Central memory CD8-positive, alpha-beta T cell (primary cell): ENCODE measurements around the gene PCDHA12.
"Not testable (repeated sequence)": the region's sequence is repeated elsewhere in the genome, so short reads cannot be mapped to it uniquely, and the experiment has no call there.

Source experiments
- ATAC-seq: fragments of 150-1000 bp; cut with Tn5 transposase; replicated peaks from 2 replicates; pipeline ENCODE4 v1.10.0; 2022; ENCODE audit warnings: mild to moderate bottlenecking, moderate FRiP score, moderate number of reproducible peaks; ENCODE audit not compliant: poor library complexity, severe bottlenecking; ENCODE audit errors: extremely low read depth
- DNase-seq, 2 donors: peaks; one replicate each; pipeline ENCODE4 v3.0.0; 2021; ENCODE audit warnings: low spot score in 2 of 2
- H3K27ac Mint-ChIP-seq: one replicate; pipeline ENCODE4 v1.8.0; 2022; ENCODE audit warnings: low read depth, mild to moderate bottlenecking, moderate library complexity, mixed read lengths
- H3K27me3 Mint-ChIP-seq: one replicate; pipeline ENCODE4 v1.8.0; 2022; ENCODE audit warnings: mixed read lengths
- H3K36me3 Mint-ChIP-seq: one replicate; pipeline ENCODE4 v1.8.0; 2022; ENCODE audit warnings: mild to moderate bottlenecking, moderate library complexity, mixed read lengths; ENCODE audit not compliant: insufficient read depth
- H3K4me1 Mint-ChIP-seq: one replicate; pipeline ENCODE4 v1.8.0; 2022; ENCODE audit warnings: mixed read lengths
- H3K4me3 Mint-ChIP-seq: one replicate; pipeline ENCODE4 v1.8.0; 2022; ENCODE audit warnings: mild to moderate bottlenecking, moderate library complexity, mixed read lengths
- H3K9me3 Mint-ChIP-seq: one replicate; pipeline ENCODE4 v1.8.0; 2022; ENCODE audit warnings: mixed read lengths

PCDHA12 gene

GRCh38 chr5:140870221-140871201 lies 4.6 kb upstream of the PCDHA12 start:
- H3K36me3 Mint-ChIP-seq = no peaks in the 10 kb centered on the region
- no peak overlapping the region for H3K27ac Mint-ChIP-seq
- no peaks in the 10 kb centered on the region for H3K9me3 Mint-ChIP-seq
- H3K27me3 Mint-ChIP-seq = peaks cover 8% of the 10 kb centered on the region
- DNase-seq = no peak
- no peak for ATAC-seq
- no peak overlapping the region for H3K4me3 Mint-ChIP-seq
- no peaks in the 10 kb centered on the region for H3K4me1 Mint-ChIP-seq

GRCh38 chr5:140876541-140877261 lies 1.6 kb downstream of the PCDHA12 start:
- H3K27me3 Mint-ChIP-seq = peaks cover 31% of the 10 kb centered on the region
- H3K27ac Mint-ChIP-seq, ATAC-seq, H3K4me1 Mint-ChIP-seq, DNase-seq, H3K36me3 Mint-ChIP-seq, H3K4me3 Mint-ChIP-seq, H3K9me3 Mint-ChIP-seq: not testable (repeated sequence)

GRCh38 chr5:140877262-140877581 lies 2.1 kb downstream of the PCDHA12 start:
- no peak for DNase-seq
- ATAC-seq = no peak
- Mint-ChIP-seq H3K4me3 (no peak overlapping the region), H3K4me1 (no peaks in the 10 kb centered on the region), H3K9me3 (peaks cover 6% of the 10 kb centered on the region), H3K27me3 (peaks cover 34% of the 10 kb centered on the region), H3K27ac (no peak overlapping the region), H3K36me3 (no peaks in the 10 kb centered on the region)

GRCh38 chr5:140881889-140882590 lies 6.9 kb downstream of the PCDHA12 start, which contains the start of gene PCDHA13:
Gene PCDHA13 (plus strand): TSS chr5:140882124. CDS start chr5:140882269, 145 bp downstream.
- Mint-ChIP-seq H3K4me1 (no peaks in the 10 kb centered on the region), H3K4me3 (no peak within 1 kb of the TSS), H3K9me3 (peaks cover 6% of the 10 kb centered on the region), H3K27ac (no peak within 1 kb of the TSS), H3K27me3 (peaks cover 27% of the 10 kb centered on the region), H3K36me3 (no peaks in the 10 kb centered on the region)
- no peak for ATAC-seq
- DNase-seq = no peak

- H3K9me3 Mint-ChIP-seq = peaks cover 10% of the 10 kb centered on the region
- no peak overlapping the region for H3K4me3 Mint-ChIP-seq
- no peaks in the 10 kb centered on the region for H3K36me3 Mint-ChIP-seq
- DNase-seq = no peak
- peaks cover 32% of the 10 kb centered on the region for H3K27me3 Mint-ChIP-seq
- H3K27ac Mint-ChIP-seq = no peak overlapping the region
- H3K4me1 Mint-ChIP-seq = no peaks in the 10 kb centered on the region
- ATAC-seq = no peak
Measured at GRCh38 chr5:140882591-140882899, 7.4 kb downstream of the PCDHA12 start.

GRCh38 chr5:140883373-140883772 lies 8.3 kb downstream of the PCDHA12 start:
- ATAC-seq (no peak), DNase-seq (no peak)
- Mint-ChIP-seq H3K4me1 (no peaks in the 10 kb centered on the region), H3K27ac (no peak overlapping the region), H3K27me3 (peaks cover 40% of the 10 kb centered on the region), H3K36me3 (no peaks in the 10 kb centered on the region), H3K4me3 (no peak overlapping the region), H3K9me3 (peaks cover 13% of the 10 kb centered on the region)

- no peak overlapping the region for H3K27ac Mint-ChIP-seq
Measured at GRCh38 chr5:140883927-140884697, 9.0 kb downstream of the PCDHA12 start.

GRCh38 chr5:140916325-140916724 lies 41.2 kb downstream of the PCDHA12 start:
- H3K4me3 Mint-ChIP-seq = no peak overlapping the region
- no peak overlapping the region for H3K27ac Mint-ChIP-seq
- no peaks in the 10 kb centered on the region for H3K4me1 Mint-ChIP-seq
- peaks cover 9% of the 10 kb centered on the region for H3K9me3 Mint-ChIP-seq
- no peak for ATAC-seq
- H3K36me3 Mint-ChIP-seq = no peaks in the 10 kb centered on the region
- no peaks in the 10 kb centered on the region for H3K27me3 Mint-ChIP-seq
- DNase-seq = no peak

More at GRCh38 chr5:140883927-140884697, 9.0 kb downstream of the PCDHA12 start:
- Mint-ChIP-seq H3K4me1 (no peaks in the 10 kb centered on the region), H3K27me3 (peaks cover 40% of the 10 kb centered on the region), H3K4me3 (no peak overlapping the region), H3K36me3 (no peaks in the 10 kb centered on the region), H3K9me3 (peaks cover 8% of the 10 kb centered on the region)
- ATAC-seq = no peak
- no peak for DNase-seq

GRCh38 chr5:140923601-140924000 lies 48.5 kb downstream of the PCDHA12 start:
- no peak for ATAC-seq
- no peak overlapping the region for H3K27ac Mint-ChIP-seq
- peaks cover 2% of the 10 kb centered on the region for H3K36me3 Mint-ChIP-seq
- H3K27me3 Mint-ChIP-seq = peaks cover 38% of the 10 kb centered on the region
- H3K4me1 Mint-ChIP-seq = no peaks in the 10 kb centered on the region
- no peaks in the 10 kb centered on the region for H3K9me3 Mint-ChIP-seq
- DNase-seq = no peak
- no peak overlapping the region for H3K4me3 Mint-ChIP-seq

- H3K27me3 Mint-ChIP-seq = peaks cover 55% of the 10 kb centered on the region
- ATAC-seq (no peak), DNase-seq (no peak)
- H3K4me3 Mint-ChIP-seq = peak within 1 kb of the TSS; percentile 34
- H3K4me1 Mint-ChIP-seq = no peaks in the 10 kb centered on the region
- no peaks in the 10 kb centered on the region for H3K9me3 Mint-ChIP-seq
- H3K27ac Mint-ChIP-seq = no peak within 1 kb of the TSS
- H3K36me3 Mint-ChIP-seq = peaks cover 2% of the 10 kb centered on the region
Measured at GRCh38 chr5:140925806-140926442, 50.8 kb downstream of the PCDHA12 start, which contains the start of gene PCDHAC1. Gene PCDHAC1 (plus strand): TSS chr5:140926299. CDS start chr5:140926893, 594 bp downstream.

- Mint-ChIP-seq H3K27me3 (peaks cover 59% of the 10 kb centered on the region), H3K4me1 (no peaks in the 10 kb centered on the region), H3K36me3 (peaks cover 2% of the 10 kb centered on the region), H3K27ac (no peak overlapping the region), H3K9me3 (no peaks in the 10 kb centered on the region), H3K4me3 (peak overlapping the region; percentile 34)
- ATAC-seq (no peak), DNase-seq (no peak)
Measured at GRCh38 chr5:140926443-140927227, 51.5 kb downstream of the PCDHA12 start.
